WTC11 (cell line): ENCODE measurements around the gene PPP1R3E. TPM values are rescaled to one million over a fixed set of nuclear protein-coding genes. Genes with fewer than 3 reads are reported as not detected.

Experiments used
- ATAC-seq: fragments of 200-7000 bp; cut with Tn5 transposase; 2 replicates; pipeline ENCODE4 v1.10.0; 2021; ENCODE audit warnings: mild to moderate bottlenecking, moderate library complexity
- CTCF ChIA-PET: fragments of 300-600 bp; sonication (Branson Sonifier 250); formaldehyde crosslinking; loops from one replicate; lab custom pipeline; 2021; ENCODE audit warnings: antibody characterized with exemption; lab: Charles Lee
- POLR2A ChIA-PET: fragments of 350-600 bp; sonication (Branson Sonifier 250); formaldehyde crosslinking; loops from one replicate; lab custom pipeline; 2021; ENCODE audit warnings: antibody characterized with exemption; lab: Charles Lee
- DNase-seq: peaks from one replicate; pipeline ENCODE4 v3.0.0; 2021; ENCODE audit warnings: low spot score
- H3K27ac Mint-ChIP-seq: 2 replicates; pipeline ENCODE4 v1.8.0; 2021; ENCODE audit warnings: mixed read lengths
- H3K27me3 Mint-ChIP-seq: 2 replicates; pipeline ENCODE4 v1.8.0; 2021; ENCODE audit warnings: low read depth, mild to moderate bottlenecking, moderate library complexity, mixed read lengths
- H3K36me3 Mint-ChIP-seq: 2 replicates; pipeline ENCODE4 v1.8.0; 2021; ENCODE audit warnings: mixed read lengths
- H3K4me1 Mint-ChIP-seq: 2 replicates; pipeline ENCODE4 v1.8.0; 2022; ENCODE audit warnings: mixed read lengths
- H3K4me3 Mint-ChIP-seq: 2 replicates; pipeline ENCODE4 v1.8.0; 2021; ENCODE audit warnings: mild to moderate bottlenecking, moderate library complexity, mixed read lengths
- H3K9me3 Mint-ChIP-seq: 2 replicates; pipeline ENCODE4 v1.8.0; 2021; ENCODE audit warnings: mixed read lengths
- FOXJ3 ChIP-seq: sonication (generic); formaldehyde crosslinking; IDR thresholded peaks from 2 replicates; pipeline ENCODE4 v1.9.0; 2021; ENCODE audit warnings: missing genetic modification reagents, mild to moderate bottlenecking, borderline replicate concordance
- JAZF1 ChIP-seq: fragments of 250-450 bp; sonication (Bioruptor Pico); IDR thresholded peaks from 2 replicates; pipeline ENCODE4 v1.9.0; 2021; ENCODE audit warnings: moderate library complexity, mild to moderate bottlenecking, inconsistent platforms
- MAX ChIP-seq: sonication (generic); formaldehyde crosslinking; IDR thresholded peaks from 2 replicates; pipeline ENCODE4 v1.8.0; 2022; ENCODE audit warnings: mild to moderate bottlenecking, missing genetic modification reagents
- NR1H2 ChIP-seq: sonication (generic); formaldehyde crosslinking; IDR thresholded peaks from 2 replicates; pipeline ENCODE4 v1.9.0; 2021; ENCODE audit warnings: mild to moderate bottlenecking, moderate library complexity, missing genetic modification reagents
- OVOL2 ChIP-seq: fragments of 250-450 bp; sonication (Bioruptor Pico); IDR thresholded peaks from 2 replicates; pipeline ENCODE4 v1.9.0; 2021; ENCODE audit warnings: mild to moderate bottlenecking, borderline replicate concordance
- TEAD4 ChIP-seq: sonication (generic); formaldehyde crosslinking; IDR thresholded peaks from 2 replicates; pipeline ENCODE4 v1.8.0; 2022; ENCODE audit warnings: mild to moderate bottlenecking, missing genetic modification reagents
- ZNF232 ChIP-seq: sonication (generic); formaldehyde crosslinking; IDR thresholded peaks from 2 replicates; pipeline ENCODE4 v1.8.0; 2022; ENCODE audit warnings: mild to moderate bottlenecking, missing genetic modification reagents
- ZNF671 ChIP-seq: fragments of 250-450 bp; sonication (Bioruptor Pico); IDR thresholded peaks from 2 replicates; pipeline ENCODE4 v1.8.0; 2021; ENCODE audit warnings: mild to moderate bottlenecking
- ZSCAN18 ChIP-seq: fragments of 250-450 bp; sonication (Bioruptor Pico); IDR thresholded peaks from 2 replicates; pipeline ENCODE4 v2.1.2; 2022; ENCODE audit warnings: mild to moderate bottlenecking, moderate library complexity
- total RNA-seq: library from RNA; stranded (reverse); gene quantifications from 3 replicates; pipeline ENCODE4 v1.2.3, GENCODE V29; 2021
- TF ChIP-seq, protein P1 (sequence below): sonication (generic); formaldehyde crosslinking; IDR thresholded peaks from 2 replicates; pipeline ENCODE4 v1.8.0; 2023; ENCODE audit warnings: missing genetic modification reagents, mild to moderate bottlenecking, borderline replicate concordance
- TF ChIP-seq, protein P2 (sequence below): fragments of 250-450 bp; sonication (Bioruptor Pico); IDR thresholded peaks from 2 replicates; pipeline ENCODE4 v1.9.0; 2021; ENCODE audit warnings: moderate library complexity, mild to moderate bottlenecking, inconsistent platforms, borderline replicate concordance
- TF ChIP-seq, protein P3 (sequence below): sonication (generic); formaldehyde crosslinking; IDR thresholded peaks from 2 replicates; pipeline ENCODE4 v1.8.1; 2023; ENCODE audit warnings: mild to moderate bottlenecking, moderate library complexity, missing genetic modification reagents
- TF ChIP-seq, protein P4 (sequence below): fragments of 250-450 bp; sonication (Bioruptor Pico); IDR thresholded peaks from 2 replicates; pipeline ENCODE4 v1.8.0; 2021; ENCODE audit warnings: mild to moderate bottlenecking

The PPP1R3E gene
- total RNA-seq, 1 experiment from 2014 or later: 7.4 TPM

DNA sequence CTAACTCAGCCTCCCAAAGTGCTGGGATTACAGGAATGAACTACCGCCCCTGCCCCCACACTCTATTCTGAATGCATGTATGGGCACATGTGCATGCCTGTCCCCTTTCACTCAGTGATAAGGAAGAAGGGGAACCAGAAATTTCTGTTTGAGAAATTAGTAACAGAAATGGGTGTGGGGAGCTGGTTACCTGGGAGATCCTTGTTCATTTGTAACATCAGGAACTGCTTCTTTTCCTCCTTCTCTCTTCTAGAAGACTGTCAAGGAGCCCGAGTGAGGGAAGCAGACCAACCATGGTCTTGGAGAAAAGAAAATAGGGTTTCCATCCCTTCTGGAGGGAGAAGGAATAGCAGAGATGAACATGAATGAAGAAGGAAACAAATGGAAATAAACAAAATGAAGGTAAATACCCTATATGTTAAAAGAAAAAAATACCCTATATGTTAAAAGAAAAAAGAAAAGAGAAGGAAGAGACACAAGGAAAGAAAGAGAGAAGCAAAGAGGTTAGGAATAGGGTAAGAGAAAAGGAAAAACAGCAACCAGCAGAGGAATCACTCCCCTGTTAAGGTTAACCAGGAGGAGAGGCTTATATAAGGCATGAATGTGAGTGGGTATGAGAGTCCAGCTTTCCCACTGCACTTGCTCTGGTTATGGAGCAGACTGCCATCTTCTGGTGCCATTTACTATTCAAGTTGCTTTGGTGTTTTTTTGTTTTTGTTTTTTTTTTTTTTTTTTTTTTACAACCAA is 3.3 kb downstream of the PPP1R3E start (continued):
- TF ChIP-seq ZNF671 (CRISPR knock-in tag) (no peak), TEAD4 (CRISPR knock-in tag) (no peak)
- TF ChIP-seq, protein P1, sequence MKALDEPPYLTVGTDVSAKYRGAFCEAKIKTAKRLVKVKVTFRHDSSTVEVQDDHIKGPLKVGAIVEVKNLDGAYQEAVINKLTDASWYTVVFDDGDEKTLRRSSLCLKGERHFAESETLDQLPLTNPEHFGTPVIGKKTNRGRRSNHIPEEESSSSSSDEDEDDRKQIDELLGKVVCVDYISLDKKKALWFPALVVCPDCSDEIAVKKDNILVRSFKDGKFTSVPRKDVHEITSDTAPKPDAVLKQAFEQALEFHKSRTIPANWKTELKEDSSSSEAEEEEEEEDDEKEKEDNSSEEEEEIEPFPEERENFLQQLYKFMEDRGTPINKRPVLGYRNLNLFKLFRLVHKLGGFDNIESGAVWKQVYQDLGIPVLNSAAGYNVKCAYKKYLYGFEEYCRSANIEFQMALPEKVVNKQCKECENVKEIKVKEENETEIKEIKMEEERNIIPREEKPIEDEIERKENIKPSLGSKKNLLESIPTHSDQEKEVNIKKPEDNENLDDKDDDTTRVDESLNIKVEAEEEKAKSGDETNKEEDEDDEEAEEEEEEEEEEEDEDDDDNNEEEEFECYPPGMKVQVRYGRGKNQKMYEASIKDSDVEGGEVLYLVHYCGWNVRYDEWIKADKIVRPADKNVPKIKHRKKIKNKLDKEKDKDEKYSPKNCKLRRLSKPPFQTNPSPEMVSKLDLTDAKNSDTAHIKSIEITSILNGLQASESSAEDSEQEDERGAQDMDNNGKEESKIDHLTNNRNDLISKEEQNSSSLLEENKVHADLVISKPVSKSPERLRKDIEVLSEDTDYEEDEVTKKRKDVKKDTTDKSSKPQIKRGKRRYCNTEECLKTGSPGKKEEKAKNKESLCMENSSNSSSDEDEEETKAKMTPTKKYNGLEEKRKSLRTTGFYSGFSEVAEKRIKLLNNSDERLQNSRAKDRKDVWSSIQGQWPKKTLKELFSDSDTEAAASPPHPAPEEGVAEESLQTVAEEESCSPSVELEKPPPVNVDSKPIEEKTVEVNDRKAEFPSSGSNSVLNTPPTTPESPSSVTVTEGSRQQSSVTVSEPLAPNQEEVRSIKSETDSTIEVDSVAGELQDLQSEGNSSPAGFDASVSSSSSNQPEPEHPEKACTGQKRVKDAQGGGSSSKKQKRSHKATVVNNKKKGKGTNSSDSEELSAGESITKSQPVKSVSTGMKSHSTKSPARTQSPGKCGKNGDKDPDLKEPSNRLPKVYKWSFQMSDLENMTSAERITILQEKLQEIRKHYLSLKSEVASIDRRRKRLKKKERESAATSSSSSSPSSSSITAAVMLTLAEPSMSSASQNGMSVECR (CRISPR knock-in tag): no peak

DNA sequence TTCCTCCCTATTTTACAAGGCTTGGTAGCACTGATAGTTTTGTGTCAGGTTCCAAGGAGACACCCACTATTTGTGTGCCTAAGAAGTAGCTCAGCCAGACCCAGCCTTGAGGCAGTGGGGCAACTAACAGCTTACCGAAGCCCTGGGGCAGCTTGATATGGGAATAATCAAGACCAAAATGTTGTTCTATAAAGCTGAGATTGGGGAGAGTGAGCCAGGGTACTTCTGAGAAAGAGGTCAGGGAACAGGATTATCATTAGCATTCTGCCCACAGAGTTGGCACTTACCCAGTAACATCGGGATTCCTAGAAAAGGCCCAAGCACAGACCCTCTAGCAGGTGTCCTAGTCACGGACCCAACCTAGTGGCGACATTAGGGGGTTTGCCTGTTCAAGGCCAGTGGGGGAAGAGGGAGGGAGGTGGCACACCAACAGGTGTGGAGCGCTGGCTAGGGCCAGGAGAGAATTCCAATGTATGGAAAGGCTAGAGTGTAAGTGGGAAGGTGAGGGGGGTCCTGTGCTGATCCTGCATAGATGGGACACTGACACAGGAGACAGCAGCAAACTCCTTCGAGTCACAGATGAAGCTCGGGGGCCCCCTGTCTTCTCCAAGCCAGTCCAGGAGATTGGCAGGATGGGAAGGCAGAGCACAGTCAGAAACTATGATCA is 4.9 kb downstream of the PPP1R3E start:
- Mint-ChIP-seq H3K9me3 (no peaks in the 10 kb centered on the region), H3K27me3 (peaks cover 84% of the 10 kb centered on the region), H3K27ac (no peak overlapping the region), H3K4me3 (no peak overlapping the region), H3K36me3 (peaks cover 5% of the 10 kb centered on the region), H3K4me1 (peaks cover 20% of the 10 kb centered on the region)
- no peak for ATAC-seq
- TF ChIP-seq, protein P2, sequence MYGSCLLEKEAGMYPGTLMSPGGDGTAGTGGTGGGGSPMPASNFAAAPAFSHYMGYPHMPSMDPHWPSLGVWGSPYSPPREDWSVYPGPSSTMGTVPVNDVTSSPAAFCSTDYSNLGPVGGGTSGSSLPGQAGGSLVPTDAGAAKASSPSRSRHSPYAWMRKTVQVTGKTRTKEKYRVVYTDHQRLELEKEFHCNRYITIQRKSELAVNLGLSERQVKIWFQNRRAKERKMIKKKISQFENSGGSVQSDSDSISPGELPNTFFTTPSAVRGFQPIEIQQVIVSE (CRISPR knock-in tag): no peak
- TF ChIP-seq OVOL2 (no peak), ZNF232 (no peak), FOXJ3 (CRISPR knock-in tag) (no peak), ZSCAN18 (CRISPR knock-in tag) (no peak), JAZF1 (no peak), NR1H2 (no peak), MAX (CRISPR knock-in tag) (no peak)
- TF ChIP-seq, protein P3, sequence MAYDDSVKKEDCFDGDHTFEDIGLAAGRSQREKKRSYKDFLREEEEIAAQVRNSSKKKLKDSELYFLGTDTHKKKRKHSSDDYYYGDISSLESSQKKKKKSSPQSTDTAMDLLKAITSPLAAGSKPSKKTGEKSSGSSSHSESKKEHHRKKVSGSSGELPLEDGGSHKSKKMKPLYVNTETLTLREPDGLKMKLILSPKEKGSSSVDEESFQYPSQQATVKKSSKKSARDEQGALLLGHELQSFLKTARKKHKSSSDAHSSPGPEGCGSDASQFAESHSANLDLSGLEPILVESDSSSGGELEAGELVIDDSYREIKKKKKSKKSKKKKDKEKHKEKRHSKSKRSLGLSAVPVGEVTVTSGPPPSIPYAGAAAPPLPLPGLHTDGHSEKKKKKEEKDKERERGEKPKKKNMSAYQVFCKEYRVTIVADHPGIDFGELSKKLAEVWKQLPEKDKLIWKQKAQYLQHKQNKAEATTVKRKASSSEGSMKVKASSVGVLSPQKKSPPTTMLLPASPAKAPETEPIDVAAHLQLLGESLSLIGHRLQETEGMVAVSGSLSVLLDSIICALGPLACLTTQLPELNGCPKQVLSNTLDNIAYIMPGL (CRISPR knock-in tag): no peak
- TF ChIP-seq, protein P4, sequence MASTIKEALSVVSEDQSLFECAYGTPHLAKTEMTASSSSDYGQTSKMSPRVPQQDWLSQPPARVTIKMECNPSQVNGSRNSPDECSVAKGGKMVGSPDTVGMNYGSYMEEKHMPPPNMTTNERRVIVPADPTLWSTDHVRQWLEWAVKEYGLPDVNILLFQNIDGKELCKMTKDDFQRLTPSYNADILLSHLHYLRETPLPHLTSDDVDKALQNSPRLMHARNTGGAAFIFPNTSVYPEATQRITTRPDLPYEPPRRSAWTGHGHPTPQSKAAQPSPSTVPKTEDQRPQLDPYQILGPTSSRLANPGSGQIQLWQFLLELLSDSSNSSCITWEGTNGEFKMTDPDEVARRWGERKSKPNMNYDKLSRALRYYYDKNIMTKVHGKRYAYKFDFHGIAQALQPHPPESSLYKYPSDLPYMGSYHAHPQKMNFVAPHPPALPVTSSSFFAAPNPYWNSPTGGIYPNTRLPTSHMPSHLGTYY (CRISPR knock-in tag): no peak
- CTCF ChIA-PET: interaction anchor here (1.0 to 2.6 kb wide), 6 partner anchors 11 to 229 kb away, joined by 3 to 16 read pairs (median 4); partner anchors contain the start of genes HOMEZ and PABPN1
- POLR2A ChIA-PET: no interaction called here
- no peak for DNase-seq
